Endothelial cell of umbilical vein (primary cell): ENCODE measurements around the gene CDC42BPG. TPM values are rescaled to one million over a fixed set of nuclear protein-coding genes. Genes with fewer than 3 reads are reported as not detected.

Experiments used
- BruUV-seq: library from RNA; stranded (reverse); fragments of 400-500 nt; replicated peaks from 2 replicates; lab custom pipeline; 2021; lab: Mats Ljungman, UMichigan
- CTCF ChIA-PET: fragments of 300-600, 350-600 bp; sonication (Branson Sonifier 250); formaldehyde crosslinking; loops from one replicate; lab custom pipeline; 2021; ENCODE audit warnings: antibody characterized with exemption, inconsistent platforms; lab: Charles Lee
- POLR2A ChIA-PET: fragments of 300-600, 350-600 bp; sonication (Branson Sonifier 250); formaldehyde crosslinking; loops from one replicate; lab custom pipeline; 2021; ENCODE audit warnings: antibody characterized with exemption, inconsistent platforms; lab: Charles Lee
- DNase-seq: peaks from one replicate; pipeline ENCODE4 v3.0.0-alpha.2; 2011; ENCODE audit warnings: low read depth, low spot score
- FAIRE-seq: peaks from 2 replicates; lab custom pipeline; 2011; peaks lifted over from hg19 to GRCh38; lab: Jason Lieb, UNC
- H2AFZ ChIP-seq: 2 replicates; pipeline ENCODE4 v1.6.0; 2012; ENCODE audit warnings: low read depth, low read length, control low read depth, inconsistent platforms
- H3K27ac ChIP-seq: 2 replicates; pipeline ENCODE4 v1.5.1; 2011; ENCODE audit warnings: low read depth, mild to moderate bottlenecking, control low read depth, low read length, moderate library complexity; ENCODE audit not compliant: insufficient read depth
- H3K27me3 ChIP-seq, 2 experiments: 2 replicates each; pipeline versions ENCODE4 v1.6.0 to v1.6.1; 2011; ENCODE audit warnings: low read length in 2 of 2, mixed read lengths in 1 of 2; ENCODE audit not compliant: control insufficient read depth in 2 of 2, insufficient read depth in 2 of 2
- H3K36me3 ChIP-seq, 2 experiments: 2 replicates in 1 of 2; 3 replicates in 1 of 2; pipeline ENCODE4 v1.5.1; 2011; ENCODE audit warnings: low read length in 2 of 2, mild to moderate bottlenecking in 1 of 2, moderate library complexity in 1 of 2; ENCODE audit not compliant: control insufficient read depth in 2 of 2, insufficient read depth in 2 of 2; ENCODE audit errors: extremely low read depth in 1 of 2
- H3K4me1 ChIP-seq: 3 replicates; pipeline ENCODE4 v1.5.1; 2011; ENCODE audit warnings: mild to moderate bottlenecking, low read length; ENCODE audit not compliant: control insufficient read depth, insufficient read depth; ENCODE audit errors: extremely low read depth
- H3K4me2 ChIP-seq: 2 replicates; pipeline ENCODE4 v1.6.1; 2011; ENCODE audit warnings: low read length, control low read depth, mixed read lengths; ENCODE audit not compliant: insufficient read depth
- H3K4me3 ChIP-seq, 3 experiments: fragments of 200-600 bp in 1 of 3; sonication (generic), shearing (Covaris generic) in 1 of 3; replicated peaks in 1 of 3; 2 replicates each; pipeline ENCODE4 v1.5.1; 2011 to 2016; ENCODE audit warnings: control low read depth in 3 of 3, low read length in 3 of 3, mild to moderate bottlenecking in 2 of 3, inconsistent platforms in 1 of 3, low read depth in 1 of 3, moderate library complexity in 1 of 3; ENCODE audit not compliant: insufficient read depth in 1 of 3
- H3K79me2 ChIP-seq: 2 replicates; pipeline ENCODE4 v1.6.0; 2012; ENCODE audit warnings: low read length, inconsistent platforms; ENCODE audit not compliant: control insufficient read depth, insufficient read depth
- H3K9ac ChIP-seq: replicated peaks from 2 replicates; pipeline ENCODE3; 2011; ENCODE audit warnings: low read length, control low read depth; ENCODE audit not compliant: insufficient read depth; ENCODE audit errors: extremely low read depth
- H3K9me1 ChIP-seq: replicated peaks from 3 replicates; pipeline ENCODE4 v1.6.0; 2011; ENCODE audit warnings: mild to moderate bottlenecking, low read length; ENCODE audit not compliant: control insufficient read depth, insufficient read depth; ENCODE audit errors: extremely low read depth
- H3K9me3 ChIP-seq: replicated peaks from 2 replicates; pipeline ENCODE4 v1.5.1; 2012; ENCODE audit warnings: low read length, inconsistent platforms; ENCODE audit not compliant: control insufficient read depth, insufficient read depth
- H4K20me1 ChIP-seq: replicated peaks from 2 replicates; pipeline ENCODE3; 2011; ENCODE audit warnings: mild to moderate bottlenecking, low read length; ENCODE audit not compliant: control insufficient read depth, insufficient read depth; ENCODE audit errors: extremely low read depth
- CTCF ChIP-seq, 2 donors: IDR thresholded peaks; 1 replicate in 1 of 2; 2 replicates in 1 of 2; pipeline ENCODE4 v1.5.1; 2011; ENCODE audit warnings: low read length in 2 of 2, mild to moderate bottlenecking in 2 of 2, moderate library complexity in 2 of 2, control low read depth in 1 of 2, inconsistent platforms in 1 of 2, low read depth in 1 of 2; ENCODE audit not compliant: insufficient read depth in 1 of 2; ENCODE audit errors: extremely low read depth in 1 of 2
- EZH2 ChIP-seq: IDR thresholded peaks from 2 replicates; pipeline ENCODE4 v1.6.1; 2012; ENCODE audit warnings: borderline replicate concordance, low read depth, mild to moderate bottlenecking, moderate library complexity, low read length, inconsistent platforms; ENCODE audit not compliant: severe bottlenecking
- FOS ChIP-seq: IDR thresholded peaks from 2 replicates; pipeline ENCODE4 v1.6.1; 2011; ENCODE audit warnings: mild to moderate bottlenecking, low read length, moderate library complexity, borderline replicate concordance; ENCODE audit not compliant: insufficient read depth
- GATA2 ChIP-seq: IDR thresholded peaks from 2 replicates; pipeline ENCODE4 v1.7.0; 2011; ENCODE audit warnings: low read depth, mild to moderate bottlenecking, moderate library complexity, mixed read lengths, low read length; ENCODE audit not compliant: insufficient read length, insufficient read depth
- JUN ChIP-seq: IDR thresholded peaks from 2 replicates; pipeline ENCODE4 v1.6.1; 2011; ENCODE audit warnings: borderline replicate concordance, low read depth; ENCODE audit not compliant: insufficient read length, insufficient read depth
- MYC ChIP-seq: IDR thresholded peaks from one replicate; pipeline ENCODE4 v1.6.1; 2011; ENCODE audit warnings: mild to moderate bottlenecking, low read depth, low read length
- POLR2A ChIP-seq: IDR thresholded peaks from 2 replicates; pipeline ENCODE4 v1.6.1; 2012; ENCODE audit warnings: low read depth, mild to moderate bottlenecking, control low read depth, low read length
- POLR2AphosphoS5 ChIP-seq: IDR thresholded peaks from 2 replicates; pipeline ENCODE4 v1.6.1; 2012; ENCODE audit warnings: low read depth, mild to moderate bottlenecking, control low read depth, low read length, moderate library complexity; ENCODE audit not compliant: insufficient read depth
- dilution Hi-C: fragments of 300-500 bp; cut with MboI; formaldehyde crosslinking; loops from one replicate; pipeline ENCODE4 v1.15.0; 2019; ENCODE audit warnings: low sequenced_read_pairs; ENCODE audit not compliant: extremely low pct_ligation_motif_present
- intact Hi-C: fragments of 100-400 bp; cut with micrococcal nuclease; formaldehyde crosslinking; loops from one replicate; pipeline ENCODE4 v1.10.0; 2022
- polyA plus RNA-seq, 4 experiments: library from polyadenylated mRNA; depleted of rRNA in 3 of 4; stranded (reverse) in 3 of 4; unstranded in 1 of 4; fragments of >200 nt; gene quantifications; 2 replicates each; pipeline versions ENCODE4 v1.2.1 to v1.2.3, GENCODE V29; 2011 to 2012; ENCODE audit warnings: missing spikeins in 1 of 4
- total RNA-seq: library from RNA; stranded (reverse); gene quantifications from 2 replicates; pipeline ENCODE4 v1.2.3, GENCODE V29; 2021
- TF ChIP-seq, protein P1 (sequence below): IDR thresholded peaks from 2 replicates; pipeline ENCODE4 v1.6.1; 2011; ENCODE audit not compliant: insufficient read depth, insufficient read length

Gene CDC42BPG
- total and polyA plus RNA-seq, 2 donors (not counting 3 experiments of a cell fraction or from before 2014, with no cell fraction given): 0.19 to 0.42 TPM

GRCh38 chr11:64792482-64792881, 52.0 kb downstream of the CDC42BPG start:
- ChIA-PET POLR2A (no interaction called here), CTCF (interaction anchor here (1.4 kb wide), 1 partner anchor 11 kb away, joined by 3 read pairs; the partner anchor contains the start of gene MAP4K2)
- dilution Hi-C loops (no loop called here), intact Hi-C loops (no loop called here)
- no peaks in the 10 kb centered on the region for H3K4me1 ChIP-seq
- H2AFZ ChIP-seq: no peak overlapping the region
- H3K4me2 ChIP-seq: no peak overlapping the region
- H3K79me2 ChIP-seq: no peaks in the 10 kb centered on the region
- FAIRE-seq (no peak), DNase-seq (no peak)
- TF ChIP-seq POLR2AphosphoS5: no peak
- no peak for TF ChIP-seq JUN
- no peak for TF ChIP-seq POLR2A
- TF ChIP-seq GATA2: no peak
- TF ChIP-seq, protein P1, sequence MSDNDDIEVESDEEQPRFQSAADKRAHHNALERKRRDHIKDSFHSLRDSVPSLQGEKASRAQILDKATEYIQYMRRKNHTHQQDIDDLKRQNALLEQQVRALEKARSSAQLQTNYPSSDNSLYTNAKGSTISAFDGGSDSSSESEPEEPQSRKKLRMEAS: no peak
- H4K20me1 ChIP-seq: no peaks in the 10 kb centered on the region
- no peaks in the 10 kb centered on the region for H3K27me3 ChIP-seq
- no peak overlapping the region for H3K9ac ChIP-seq
- no TSS peak for BruUV-seq
- no peak overlapping the region for H3K27ac ChIP-seq
- no peak overlapping the region for H3K4me3 ChIP-seq
- no peaks in the 10 kb centered on the region for H3K9me3 ChIP-seq
- no peaks in the 10 kb centered on the region for H3K9me1 ChIP-seq
- H3K36me3 ChIP-seq: peaks cover 3 to 26% of the 10 kb centered on the region in 2 experiments

DNA sequence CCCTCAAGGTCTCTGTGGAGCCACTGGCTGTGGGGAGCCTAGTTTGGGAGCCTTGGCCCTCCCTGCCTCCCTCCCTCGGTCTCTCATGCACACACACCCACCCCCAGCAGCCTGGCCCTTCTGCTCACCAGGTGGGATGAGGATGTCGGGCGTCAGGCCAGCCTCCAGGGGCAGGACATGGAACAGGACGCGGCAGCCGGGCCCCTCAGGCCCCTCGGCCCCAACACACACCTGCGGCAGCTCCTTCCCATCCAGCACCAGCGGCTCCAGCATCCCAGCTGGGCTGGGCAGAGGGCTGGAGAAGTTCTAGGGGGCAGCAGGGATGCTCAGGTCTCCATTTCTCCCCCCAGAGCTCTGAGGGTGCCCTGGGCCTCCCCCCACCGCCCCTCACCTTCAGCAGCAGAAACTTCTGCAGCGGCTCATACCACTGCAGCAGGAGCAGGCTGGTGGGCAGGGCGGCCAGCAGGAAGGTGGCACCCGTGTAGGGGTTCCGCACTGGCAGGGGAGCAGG, 52.6 kb downstream of the CDC42BPG start:
- Histone ChIP-seq H4K20me1 (no peaks in the 10 kb centered on the region), H3K9me3 (no peaks in the 10 kb centered on the region), H3K4me2 (no peak overlapping the region), H3K27ac (no peak overlapping the region), H3K4me1 (no peaks in the 10 kb centered on the region), H3K79me2 (no peaks in the 10 kb centered on the region), H3K4me3 (no peak overlapping the region), H3K27me3 (no peaks in the 10 kb centered on the region), H3K36me3 (peaks cover 3 to 23% of the 10 kb centered on the region in 2 experiments), H3K9me1 (no peaks in the 10 kb centered on the region), H3K9ac (no peak overlapping the region), H2AFZ (no peak overlapping the region)
- intact Hi-C loops (no loop called here), dilution Hi-C loops (no loop called here)
- CTCF ChIA-PET: interaction anchor here (1.4 to 1.7 kb wide), 2 partner anchors 11 to 13 kb away, joined by 3 read pairs; partner anchors contain the start of genes MAP4K2 and SF1
- no TSS peak for BruUV-seq
- POLR2A ChIA-PET: no interaction called here
- FAIRE-seq (no peak), DNase-seq (no peak)
- TF ChIP-seq POLR2AphosphoS5 (no peak), FOS (no peak), EZH2 (no peak), GATA2 (no peak), MYC (no peak), POLR2A (no peak), JUN (no peak), CTCF (IDR thresholded peaks at IDR 0.05; ENCODE audit: extremely low read depth in 1 of 2, insufficient read depth in 1 of 2, low read depth in 1 of 2, low read length in 2 of 2) (no peak)
- TF ChIP-seq, protein P1: no peak
